ENCODE data around the gene HAGHL.

HAGHL gene

DNA sequence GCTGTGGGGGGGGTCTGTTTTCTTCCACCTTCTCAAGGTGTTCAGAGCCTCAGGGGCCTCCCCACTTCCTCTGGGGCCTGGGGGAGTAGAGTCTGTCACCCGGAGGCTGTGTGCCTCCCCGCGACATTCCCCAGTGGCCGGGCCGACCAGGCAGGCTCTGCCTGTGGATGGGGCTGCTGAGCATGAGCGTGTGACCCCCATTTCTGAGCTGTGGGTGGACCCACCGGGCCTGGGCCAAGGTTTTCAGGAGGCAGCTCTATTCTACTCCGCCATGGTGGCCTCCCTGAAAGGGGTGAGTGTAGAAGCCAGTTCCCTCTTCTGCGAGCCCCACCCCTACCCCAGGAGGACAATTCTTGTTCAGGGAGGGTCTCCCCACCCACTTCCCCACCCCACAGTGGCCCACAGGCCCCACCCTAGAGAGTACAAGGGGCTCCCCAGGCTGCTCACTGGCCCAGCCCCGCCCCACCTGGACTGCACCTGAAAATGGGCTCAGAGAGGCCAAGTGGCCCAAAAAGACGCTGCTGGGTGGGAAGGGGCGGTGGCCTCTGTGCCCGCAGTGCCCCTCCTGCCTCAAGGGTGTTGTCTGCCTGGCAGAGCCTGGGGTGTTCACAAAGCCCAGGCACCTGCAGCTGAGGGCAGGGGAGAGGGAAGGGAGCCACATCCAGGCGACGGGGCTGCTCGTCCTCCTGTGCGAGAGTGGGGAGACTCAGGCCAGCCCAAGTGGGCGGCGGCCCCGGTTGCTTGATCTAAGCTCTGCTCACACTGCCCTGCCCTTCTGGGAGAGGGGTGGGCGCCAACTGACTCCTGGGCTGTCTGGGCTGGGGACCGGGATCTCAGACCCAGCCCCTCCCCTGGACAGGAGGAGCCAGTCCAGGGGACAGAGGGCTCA, 35.0 kb downstream of the HAGHL start:
- TF ChIP-seq, protein P1, sequence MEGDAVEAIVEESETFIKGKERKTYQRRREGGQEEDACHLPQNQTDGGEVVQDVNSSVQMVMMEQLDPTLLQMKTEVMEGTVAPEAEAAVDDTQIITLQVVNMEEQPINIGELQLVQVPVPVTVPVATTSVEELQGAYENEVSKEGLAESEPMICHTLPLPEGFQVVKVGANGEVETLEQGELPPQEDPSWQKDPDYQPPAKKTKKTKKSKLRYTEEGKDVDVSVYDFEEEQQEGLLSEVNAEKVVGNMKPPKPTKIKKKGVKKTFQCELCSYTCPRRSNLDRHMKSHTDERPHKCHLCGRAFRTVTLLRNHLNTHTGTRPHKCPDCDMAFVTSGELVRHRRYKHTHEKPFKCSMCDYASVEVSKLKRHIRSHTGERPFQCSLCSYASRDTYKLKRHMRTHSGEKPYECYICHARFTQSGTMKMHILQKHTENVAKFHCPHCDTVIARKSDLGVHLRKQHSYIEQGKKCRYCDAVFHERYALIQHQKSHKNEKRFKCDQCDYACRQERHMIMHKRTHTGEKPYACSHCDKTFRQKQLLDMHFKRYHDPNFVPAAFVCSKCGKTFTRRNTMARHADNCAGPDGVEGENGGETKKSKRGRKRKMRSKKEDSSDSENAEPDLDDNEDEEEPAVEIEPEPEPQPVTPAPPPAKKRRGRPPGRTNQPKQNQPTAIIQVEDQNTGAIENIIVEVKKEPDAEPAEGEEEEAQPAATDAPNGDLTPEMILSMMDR (IDR thresholded peaks at IDR 0.05; ENCODE audit: insufficient read depth, low read depth, low read length, missing control alignments), result no peak
- no peak for DNase-seq (ENCODE audit: low read depth)
- no peak overlapping the region for H3K4me3 ChIP-seq (ENCODE audit: low read length)

DNA sequence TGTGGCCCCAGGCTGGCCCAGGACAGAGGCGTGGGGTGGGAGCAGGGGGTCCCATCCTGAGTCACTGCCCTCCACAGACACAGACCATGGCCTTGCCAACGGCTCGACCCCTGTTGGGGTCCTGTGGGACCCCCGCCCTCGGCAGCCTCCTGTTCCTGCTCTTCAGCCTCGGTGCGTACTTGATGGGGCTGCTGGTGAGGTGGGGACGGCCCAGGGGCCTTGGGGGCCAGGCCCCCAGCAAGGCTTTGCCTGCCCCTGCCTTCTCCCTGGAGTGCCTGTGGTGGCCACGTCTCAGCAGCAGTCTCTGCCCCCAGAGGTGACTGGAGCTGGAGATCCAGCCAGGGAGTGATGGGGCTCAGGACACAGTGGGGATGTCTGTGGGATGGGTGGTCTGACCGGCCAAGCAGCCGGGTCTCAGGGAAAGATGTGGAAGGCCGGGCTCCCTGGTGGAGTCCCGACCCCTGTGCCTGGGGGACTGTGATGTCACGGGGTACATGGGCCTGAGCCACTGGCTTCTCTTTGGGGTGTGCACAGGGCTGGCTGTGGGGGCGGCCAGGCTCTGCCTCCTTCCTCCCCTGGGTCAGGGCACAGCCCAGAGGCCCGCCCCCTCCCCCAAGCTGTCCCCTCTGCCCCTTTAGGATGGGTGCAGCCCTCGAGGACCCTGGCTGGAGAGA, 35.8 kb downstream of the HAGHL start:
- TF ChIP-seq, protein P1 (IDR thresholded peaks at IDR 0.05; ENCODE audit: insufficient read depth, low read depth, low read length, missing control alignments), result no peak
- no peak for DNase-seq (ENCODE audit: low read depth)
- no peak overlapping the region for H3K4me3 ChIP-seq (ENCODE audit: low read length)

DNA sequence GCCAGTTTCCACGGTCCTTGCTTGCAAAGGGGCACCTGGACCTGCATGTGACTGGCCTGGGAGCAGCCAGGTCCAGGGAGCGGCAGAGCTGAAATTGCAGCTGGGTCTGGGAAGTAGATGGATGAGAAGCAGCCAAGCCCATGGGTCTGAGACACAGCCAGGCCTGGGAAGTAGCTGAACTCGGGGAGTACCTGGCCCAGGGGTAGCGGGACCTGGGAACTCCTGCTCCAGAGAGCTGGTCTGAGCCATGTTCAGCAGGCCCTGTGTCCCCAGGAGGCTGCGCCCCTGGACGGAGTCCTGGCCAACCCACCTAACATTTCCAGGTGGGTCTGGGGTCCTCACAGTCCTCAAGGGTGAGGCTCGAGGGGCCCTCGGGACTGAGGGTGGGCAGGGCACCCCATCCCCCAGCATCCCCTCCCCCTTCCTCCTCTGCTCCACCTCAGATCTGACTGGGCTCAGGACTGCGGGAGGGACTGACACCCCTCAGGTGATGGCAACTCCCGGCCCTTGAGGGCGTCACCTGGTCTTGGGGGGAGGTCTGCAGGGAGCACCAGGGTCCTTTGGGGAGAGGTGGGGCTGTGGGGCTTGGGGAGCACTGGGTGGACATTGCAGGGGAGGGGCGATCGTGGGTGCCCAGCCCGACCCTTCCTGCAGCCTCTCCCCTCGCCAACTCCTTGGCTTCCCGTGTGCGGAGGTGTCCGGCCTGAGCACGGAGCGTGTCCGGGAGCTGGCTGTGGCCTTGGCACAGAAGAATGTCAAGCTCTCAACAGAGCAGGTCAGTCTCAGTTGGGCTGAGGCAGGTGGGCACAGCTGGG, 36.7 kb downstream of the HAGHL start:
- no peak overlapping the region for H3K4me3 ChIP-seq (ENCODE audit: low read length)
- DNase-seq (ENCODE audit: low read depth), result no peak
- TF ChIP-seq, protein P1 (IDR thresholded peaks at IDR 0.05; ENCODE audit: insufficient read depth, low read depth, low read length, missing control alignments), result no peak

DNA sequence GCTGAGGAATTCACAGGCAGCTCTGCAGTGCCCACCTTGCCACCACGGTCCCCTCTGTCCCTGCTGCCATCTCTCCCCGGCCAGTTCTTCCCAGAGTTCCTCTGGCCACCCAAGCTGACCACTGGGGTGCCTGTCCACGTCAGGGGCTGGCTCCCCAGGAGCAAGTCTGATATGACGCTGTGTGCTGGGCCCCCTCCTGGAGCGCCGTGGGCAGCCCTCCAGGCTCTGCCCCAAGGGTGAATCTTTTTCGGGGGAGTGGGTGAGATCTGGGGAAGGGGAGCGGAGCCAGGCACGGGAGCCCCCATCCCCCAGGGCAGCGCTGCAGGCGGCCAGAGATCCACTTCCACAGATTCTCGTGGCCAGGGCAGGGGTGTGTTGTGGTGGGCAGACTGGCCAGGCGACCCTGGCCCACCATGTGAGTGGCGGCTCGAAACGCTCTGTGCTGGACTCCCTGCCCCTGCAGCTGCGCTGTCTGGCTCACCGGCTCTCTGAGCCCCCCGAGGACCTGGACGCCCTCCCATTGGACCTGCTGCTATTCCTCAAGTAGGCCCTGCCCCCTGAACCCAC, 37.4 kb downstream of the HAGHL start:
- H3K4me3 ChIP-seq (ENCODE audit: low read length), result no peak overlapping the region
- TF ChIP-seq, protein P1 (IDR thresholded peaks at IDR 0.05; ENCODE audit: insufficient read depth, low read depth, low read length, missing control alignments), result no peak
- no peak for DNase-seq (ENCODE audit: low read depth)

DNA sequence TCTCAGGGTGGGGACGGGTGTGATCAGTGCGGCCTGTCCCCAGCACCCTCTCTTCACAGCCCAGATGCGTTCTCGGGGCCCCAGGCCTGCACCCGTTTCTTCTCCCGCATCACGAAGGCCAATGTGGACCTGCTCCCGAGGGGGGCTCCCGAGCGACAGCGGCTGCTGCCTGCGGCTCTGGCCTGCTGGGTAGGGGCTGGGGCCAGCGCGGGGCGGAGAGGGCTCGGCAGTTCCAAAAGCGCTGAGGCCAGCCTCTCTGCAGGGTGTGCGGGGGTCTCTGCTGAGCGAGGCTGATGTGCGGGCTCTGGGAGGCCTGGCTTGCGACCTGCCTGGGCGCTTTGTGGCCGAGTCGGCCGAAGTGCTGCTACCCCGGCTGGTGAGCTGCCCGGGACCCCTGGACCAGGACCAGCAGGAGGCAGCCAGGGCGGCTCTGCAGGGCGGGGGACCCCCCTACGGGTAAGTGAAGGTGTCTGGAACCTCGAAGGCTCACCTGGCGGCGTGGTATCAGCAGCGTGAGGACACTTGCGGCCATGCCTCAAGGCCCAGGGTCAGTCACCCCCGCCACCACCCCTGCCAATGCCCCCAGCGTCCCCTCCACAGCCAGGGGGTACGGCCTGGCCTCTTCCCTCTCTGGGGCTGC, 38.1 kb downstream of the HAGHL start:
- no peak overlapping the region for H3K4me3 ChIP-seq (ENCODE audit: low read length)
- TF ChIP-seq, protein P1 (IDR thresholded peaks at IDR 0.05; ENCODE audit: insufficient read depth, low read depth, low read length, missing control alignments), result no peak
- no peak for DNase-seq (ENCODE audit: low read depth)

DNA sequence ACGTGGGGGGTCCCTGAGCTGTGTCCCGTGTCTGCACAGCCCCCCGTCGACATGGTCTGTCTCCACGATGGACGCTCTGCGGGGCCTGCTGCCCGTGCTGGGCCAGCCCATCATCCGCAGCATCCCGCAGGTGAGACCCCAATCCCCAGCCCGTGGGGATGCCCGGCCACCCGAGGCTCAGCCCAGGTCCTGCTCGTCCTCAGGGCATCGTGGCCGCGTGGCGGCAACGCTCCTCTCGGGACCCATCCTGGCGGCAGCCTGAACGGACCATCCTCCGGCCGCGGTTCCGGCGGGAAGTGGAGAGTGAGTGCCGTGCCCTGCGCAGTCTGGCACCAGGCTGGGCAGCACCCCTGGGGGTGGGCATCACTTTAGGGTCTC, 38.6 kb downstream of the HAGHL start:
- TF ChIP-seq, protein P1 (IDR thresholded peaks at IDR 0.05; ENCODE audit: insufficient read depth, low read depth, low read length, missing control alignments), result no peak
- no peak overlapping the region for H3K4me3 ChIP-seq (ENCODE audit: low read length)
- DNase-seq (ENCODE audit: low read depth), result no peak
